ENCODE data around the gene NF2. TPM values are rescaled to one million over a fixed set of nuclear protein-coding genes. Genes with fewer than 3 reads are reported as not detected.

NF2 gene
- total RNA-seq, 2 experiments from 2014 or later, result 34.4 to 35.3 TPM

- H3K27ac Mint-ChIP-seq, result no peak overlapping the region
- ATAC-seq, result no peak
Observed at GRCh38 chr22:29707010-29707409, 103.6 kb downstream of the NF2 start.

DNA sequence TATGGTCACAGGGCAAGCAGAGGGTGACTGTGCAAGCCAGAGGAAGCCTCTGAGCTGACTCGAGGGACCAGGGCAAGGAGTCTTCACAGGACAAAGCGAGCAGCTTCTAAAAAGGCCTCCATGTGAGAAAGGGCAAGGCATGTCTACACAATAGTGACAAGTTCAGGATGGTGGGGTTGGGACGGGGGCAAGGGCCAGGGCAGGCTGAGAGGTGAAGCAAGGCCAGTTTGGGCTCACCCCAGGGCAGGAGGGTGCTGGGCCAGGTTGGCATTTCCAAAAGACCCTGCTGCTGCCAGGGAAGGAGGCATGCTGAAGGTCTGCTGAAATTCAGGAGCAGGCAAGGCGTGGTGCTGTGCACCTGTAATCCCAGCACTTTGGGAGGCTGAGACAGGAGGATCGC lies 104.0 kb downstream of the NF2 start:
- intact Hi-C loops (cut with micrococcal nuclease), result no loop called here
- ChIA-PET CTCF (no interaction called here), POLR2A (no interaction called here)
- TF ChIP-seq, protein P1, sequence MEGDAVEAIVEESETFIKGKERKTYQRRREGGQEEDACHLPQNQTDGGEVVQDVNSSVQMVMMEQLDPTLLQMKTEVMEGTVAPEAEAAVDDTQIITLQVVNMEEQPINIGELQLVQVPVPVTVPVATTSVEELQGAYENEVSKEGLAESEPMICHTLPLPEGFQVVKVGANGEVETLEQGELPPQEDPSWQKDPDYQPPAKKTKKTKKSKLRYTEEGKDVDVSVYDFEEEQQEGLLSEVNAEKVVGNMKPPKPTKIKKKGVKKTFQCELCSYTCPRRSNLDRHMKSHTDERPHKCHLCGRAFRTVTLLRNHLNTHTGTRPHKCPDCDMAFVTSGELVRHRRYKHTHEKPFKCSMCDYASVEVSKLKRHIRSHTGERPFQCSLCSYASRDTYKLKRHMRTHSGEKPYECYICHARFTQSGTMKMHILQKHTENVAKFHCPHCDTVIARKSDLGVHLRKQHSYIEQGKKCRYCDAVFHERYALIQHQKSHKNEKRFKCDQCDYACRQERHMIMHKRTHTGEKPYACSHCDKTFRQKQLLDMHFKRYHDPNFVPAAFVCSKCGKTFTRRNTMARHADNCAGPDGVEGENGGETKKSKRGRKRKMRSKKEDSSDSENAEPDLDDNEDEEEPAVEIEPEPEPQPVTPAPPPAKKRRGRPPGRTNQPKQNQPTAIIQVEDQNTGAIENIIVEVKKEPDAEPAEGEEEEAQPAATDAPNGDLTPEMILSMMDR (IDR thresholded peaks at IDR 0.05), result no peak
- Mint-ChIP-seq H3K4me1 (ENCODE audit: low read depth) (no peaks in the 10 kb centered on the region), H3K9me3 (no peaks in the 10 kb centered on the region), H3K4me3 (no peak overlapping the region), H3K27me3 (no peaks in the 10 kb centered on the region), H3K27ac (no peak overlapping the region), H3K36me3 (ENCODE audit: low read depth) (no peaks in the 10 kb centered on the region)
- DNase-seq, result no peak
- ATAC-seq, result no peak

More at GRCh38 chr22:29707010-29707409, 103.6 kb downstream of the NF2 start:
- intact Hi-C loops (cut with micrococcal nuclease), result no loop called here
- Mint-ChIP-seq H3K4me3 (no peak overlapping the region), H3K36me3 (ENCODE audit: low read depth) (no peaks in the 10 kb centered on the region), H3K27me3 (peaks cover under 1% of the 10 kb centered on the region), H3K9me3 (no peaks in the 10 kb centered on the region), H3K4me1 (ENCODE audit: low read depth) (no peaks in the 10 kb centered on the region)
- ChIA-PET CTCF (interaction anchor here (1.0 kb wide), 1 partner anchor 81 kb away, joined by 3 read pairs; no protein-coding TSS in a partner anchor), POLR2A (no interaction called here)
- DNase-seq, result no peak
- TF ChIP-seq, protein P1 (IDR thresholded peaks at IDR 0.05), result no peak

GRCh38 chr22:29710193-29710592 lies 106.8 kb downstream of the NF2 start:
- TF ChIP-seq, protein P1 (IDR thresholded peaks at IDR 0.05), result no peak
- H3K27ac Mint-ChIP-seq, result no peak overlapping the region
- POLR2A ChIA-PET, result no interaction called here
- peaks cover 1% of the 10 kb centered on the region for H3K27me3 Mint-ChIP-seq
- H3K4me3 Mint-ChIP-seq, result no peak overlapping the region
- DNase-seq, result no peak
- no peaks in the 10 kb centered on the region for H3K9me3 Mint-ChIP-seq
- no peak for ATAC-seq
- intact Hi-C loops (cut with micrococcal nuclease), result no loop called here
- no peaks in the 10 kb centered on the region for H3K4me1 Mint-ChIP-seq (ENCODE audit: low read depth)
- H3K36me3 Mint-ChIP-seq (ENCODE audit: low read depth), result no peaks in the 10 kb centered on the region
- CTCF ChIA-PET, result interaction anchor here (0.8 kb wide), 1 partner anchor 31 kb away, joined by 3 read pairs; no protein-coding TSS in a partner anchor

- H3K9me3 Mint-ChIP-seq, result no peaks in the 10 kb centered on the region
- no peaks in the 10 kb centered on the region for H3K36me3 Mint-ChIP-seq (ENCODE audit: low read depth)
- H3K4me1 Mint-ChIP-seq (ENCODE audit: low read depth), result no peaks in the 10 kb centered on the region
- TF ChIP-seq, protein P1 (IDR thresholded peaks at IDR 0.05), result no peak
- H3K27me3 Mint-ChIP-seq, result peaks cover 4% of the 10 kb centered on the region
- no peak overlapping the region for H3K4me3 Mint-ChIP-seq
- POLR2A ChIA-PET, result no interaction called here
- CTCF ChIA-PET, result interaction anchor here (0.9 kb wide), 1 partner anchor 294 kb away, joined by 3 read pairs; no protein-coding TSS in a partner anchor
- DNase-seq (no peak), ATAC-seq (no peak)
- intact Hi-C loops (cut with micrococcal nuclease), result no loop called here
- H3K27ac Mint-ChIP-seq, result no peak overlapping the region
Observed at GRCh38 chr22:29710922-29711593, 107.6 kb downstream of the NF2 start.

DNA sequence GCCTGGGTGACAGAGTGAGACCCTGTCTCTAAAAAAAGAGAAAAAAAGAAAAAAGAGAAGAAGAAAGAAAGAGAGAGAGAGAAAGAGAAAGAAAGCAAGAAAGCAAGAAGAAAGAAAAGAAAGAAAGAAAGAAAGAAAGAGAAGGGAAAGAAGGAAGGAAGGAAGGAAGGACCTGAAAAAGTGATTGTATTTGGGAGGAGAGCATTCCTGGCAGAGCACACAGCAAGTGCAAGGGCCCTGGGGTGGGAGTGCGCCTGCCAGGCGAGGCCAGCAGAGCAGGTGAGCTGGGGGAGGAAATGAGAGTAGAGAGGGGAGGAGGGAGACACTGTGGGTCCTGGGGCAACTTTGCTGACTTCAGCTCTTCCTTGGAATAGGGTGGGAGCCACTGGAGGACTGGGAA lies 108.7 kb downstream of the NF2 start:
- Mint-ChIP-seq H3K4me1 (ENCODE audit: low read depth) (no peaks in the 10 kb centered on the region), H3K27me3 (peaks cover 13% of the 10 kb centered on the region), H3K4me3 (no peak overlapping the region), H3K9me3 (no peaks in the 10 kb centered on the region), H3K36me3 (ENCODE audit: low read depth) (no peaks in the 10 kb centered on the region), H3K27ac (no peak overlapping the region)
- ChIA-PET POLR2A (no interaction called here), CTCF (interaction anchor here (0.9 kb wide), 1 partner anchor 293 kb away, joined by 3 read pairs; no protein-coding TSS in a partner anchor)
- no peak for ATAC-seq
- no peak for DNase-seq
- TF ChIP-seq, protein P1 (IDR thresholded peaks at IDR 0.05), result no peak
- intact Hi-C loops (cut with micrococcal nuclease), result no loop called here

All from activated CD8-positive, alpha-beta T cell treated with anti-CD3 and anti-CD28 coated beads for 36 hours (primary cell).